Activated naive CD4-positive, alpha-beta T cell treated with anti-CD3 and anti-CD28 coated beads, Interleukin-2, amount 50 U/mL, for 16 hours (primary cell): ENCODE results near the gene AQP12B.

Experiments used
- DNase-seq: peaks from one replicate; pipeline ENCODE4 v3.0.0-alpha.2; 2020

AQP12B gene

DNA sequence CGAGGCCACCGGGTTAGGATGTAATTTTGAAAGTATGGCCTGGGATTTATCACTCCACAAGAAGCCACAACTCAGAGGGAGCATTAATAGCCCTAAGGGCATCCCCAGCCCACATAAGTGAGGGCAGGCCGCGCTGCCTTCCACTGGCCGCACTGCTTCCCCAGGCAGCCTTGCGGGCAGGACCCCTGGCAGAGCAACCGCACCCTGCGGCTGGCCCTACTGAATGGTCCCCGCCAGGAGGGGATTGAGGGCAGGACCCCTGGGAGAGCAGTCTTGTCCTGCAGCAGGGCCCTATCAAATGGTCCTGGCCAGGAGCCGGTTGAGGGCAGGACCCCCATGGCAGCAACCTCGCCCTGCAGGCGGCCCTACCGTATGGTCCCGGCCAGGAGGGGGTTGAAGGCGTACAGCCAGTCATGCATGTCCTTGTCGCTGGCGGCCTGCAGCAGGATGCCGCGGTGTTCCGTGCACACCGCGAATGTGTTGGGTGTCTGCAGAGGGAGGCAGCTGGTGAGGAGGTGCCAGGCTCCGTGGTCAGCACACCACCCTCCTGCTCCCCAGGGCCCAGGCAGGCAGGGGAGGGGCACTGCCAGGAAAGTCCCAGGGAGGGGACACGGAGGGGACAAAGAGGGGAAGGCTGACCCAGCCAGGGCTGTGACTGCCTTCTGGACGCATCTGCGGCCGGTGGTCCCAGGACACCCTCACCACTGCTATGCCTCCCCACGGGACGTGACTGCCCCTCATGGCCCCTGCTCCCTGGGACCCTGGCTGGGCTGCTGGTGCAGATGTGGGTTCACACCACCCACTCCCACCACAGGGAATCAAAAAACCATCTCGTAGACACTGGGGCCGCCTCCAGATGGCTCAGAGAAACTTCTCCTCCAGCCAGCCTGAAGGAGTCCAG, 35.2 kb upstream of the AQP12B start:
- no peak for DNase-seq

DNA sequence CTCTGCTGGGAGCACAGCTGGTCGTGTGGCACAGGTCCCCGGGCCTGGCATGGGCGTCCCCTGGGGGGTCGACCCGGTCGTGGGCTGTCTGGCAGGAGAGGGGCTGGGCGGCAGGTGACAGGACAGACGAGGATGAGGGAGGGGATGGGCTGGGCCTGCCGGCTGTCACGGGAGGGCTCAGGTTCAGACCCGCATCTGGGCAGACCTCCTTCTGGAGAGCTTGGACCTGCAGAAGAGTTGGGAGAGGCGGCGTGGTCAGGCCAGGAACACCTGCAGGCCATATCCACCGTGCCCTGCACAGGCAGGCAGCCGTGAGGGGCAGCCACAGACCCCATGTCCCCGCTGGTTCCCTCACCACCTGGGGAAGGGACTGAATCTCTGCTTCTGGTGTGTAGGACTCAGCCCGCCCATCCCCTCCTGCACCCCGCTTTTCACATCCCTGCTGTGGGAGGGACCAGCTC, 34.5 kb upstream of the AQP12B start:
- no peak for DNase-seq

- no peak for DNase-seq
These were observed 33.6 kb upstream of the AQP12B start for GRCh38 chr2:240716130-240716798.

- no peak for DNase-seq
These were observed 32.4 kb upstream of the AQP12B start for GRCh38 chr2:240714747-240715725.

DNA sequence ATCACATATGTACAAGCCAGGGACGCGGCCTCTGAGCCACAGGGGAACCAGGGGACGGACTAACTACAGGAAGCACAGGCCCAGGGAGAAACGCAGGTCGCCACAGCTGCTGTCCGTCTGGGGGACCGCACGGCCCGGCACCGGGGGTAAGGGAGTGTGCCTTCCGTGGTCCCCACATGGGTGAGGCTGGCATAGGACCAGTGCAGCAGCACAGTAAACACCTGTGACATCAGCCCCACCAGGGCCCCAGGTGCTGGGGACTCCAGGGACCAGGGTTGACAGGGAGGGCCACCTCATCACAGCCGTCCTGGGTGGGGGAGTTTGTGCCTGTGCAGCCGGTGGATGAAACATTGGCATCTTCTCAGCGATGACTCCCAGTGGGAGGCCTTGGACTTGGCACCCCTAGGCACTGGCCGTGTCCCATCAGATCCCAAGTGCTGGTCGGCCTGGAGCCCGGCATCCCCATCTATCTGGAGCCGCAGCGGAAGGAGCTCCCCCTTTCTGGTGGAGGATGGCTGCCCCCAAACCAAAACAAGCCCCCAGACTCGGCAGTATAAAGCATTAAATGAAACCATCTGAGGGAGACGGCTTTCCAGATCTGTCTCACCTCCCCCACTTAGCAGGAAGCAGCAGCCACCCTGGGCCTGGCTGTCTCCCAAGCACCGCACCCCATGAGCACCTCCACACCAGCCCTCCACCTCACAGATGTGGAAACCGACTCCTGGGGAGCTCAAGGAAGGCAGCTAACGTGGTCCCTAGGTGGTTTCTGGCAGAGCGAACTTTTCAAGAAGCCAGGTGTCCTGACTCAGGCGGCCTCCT, 31.5 kb upstream of the AQP12B start:
- no peak for DNase-seq

DNA sequence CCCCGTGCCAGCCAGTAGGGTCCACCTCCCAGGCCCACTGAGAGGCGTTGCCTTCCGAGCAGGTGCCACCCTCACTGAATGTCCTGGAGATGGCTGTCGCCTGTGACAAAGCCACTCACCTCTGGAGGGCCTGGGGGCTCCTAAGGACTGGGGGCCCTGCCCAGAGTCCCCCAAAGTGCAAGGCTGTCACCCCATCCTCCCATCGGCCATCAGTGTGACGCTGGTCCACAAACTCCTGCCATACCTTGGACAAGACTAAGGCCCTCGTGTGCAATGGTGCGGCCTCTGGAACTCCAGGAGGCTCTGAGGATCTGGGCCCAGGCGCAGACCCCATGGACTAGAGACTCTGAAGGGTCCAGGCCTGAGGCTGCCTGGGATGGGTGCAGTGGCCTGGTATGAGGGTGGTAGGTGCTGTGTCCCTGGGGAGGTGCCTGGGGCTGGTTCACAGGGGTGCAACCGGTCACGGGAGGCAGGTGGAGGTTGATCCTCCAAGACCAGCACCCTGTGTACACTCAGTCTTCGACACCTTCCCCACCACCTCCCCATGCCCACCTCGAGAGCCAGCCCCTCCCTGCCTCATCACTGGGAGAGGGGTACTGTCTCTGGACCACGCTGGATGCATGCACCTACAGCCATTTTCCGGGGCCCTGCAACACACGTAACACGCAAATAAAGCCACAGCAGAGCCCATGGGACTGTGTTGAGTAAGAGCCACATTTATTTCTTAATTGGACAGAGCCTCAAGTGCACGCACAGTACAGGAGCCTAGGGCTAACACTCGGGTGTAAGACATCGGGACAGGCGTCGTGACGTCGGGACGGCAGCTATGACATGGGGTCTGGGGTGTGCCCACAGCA, 30.6 kb upstream of the AQP12B start:
- no peak for DNase-seq

GRCh38 chr2:240712121-240712520, 29.4 kb upstream of the AQP12B start:
- no peak for DNase-seq

GRCh38 chr2:240711701-240712100, 29.0 kb upstream of the AQP12B start:
- DNase-seq = no peak

DNA sequence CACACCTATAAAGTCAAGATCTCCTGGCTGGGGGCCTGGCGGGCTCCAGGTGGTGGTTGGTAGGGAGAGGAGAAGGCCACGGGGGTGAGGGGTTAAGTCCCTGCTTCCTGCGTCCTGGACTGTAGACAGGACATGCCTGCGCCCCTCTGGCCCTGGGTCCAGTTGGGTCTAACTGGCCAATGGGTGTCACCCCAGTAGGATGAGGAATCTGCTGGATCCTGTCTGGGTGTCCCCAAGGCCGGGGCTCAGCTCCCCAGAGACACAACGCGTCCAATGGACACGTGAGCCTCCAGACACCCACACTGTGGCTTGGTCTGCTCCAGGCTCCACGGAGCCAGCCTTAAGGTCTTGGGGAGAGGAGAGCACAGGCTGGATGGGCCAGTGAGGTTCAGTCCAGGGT, 28.6 kb upstream of the AQP12B start:
- DNase-seq = no peak

- no peak for DNase-seq
These were observed 25.8 kb upstream of the AQP12B start for GRCh38 chr2:240708457-240708856.

DNA sequence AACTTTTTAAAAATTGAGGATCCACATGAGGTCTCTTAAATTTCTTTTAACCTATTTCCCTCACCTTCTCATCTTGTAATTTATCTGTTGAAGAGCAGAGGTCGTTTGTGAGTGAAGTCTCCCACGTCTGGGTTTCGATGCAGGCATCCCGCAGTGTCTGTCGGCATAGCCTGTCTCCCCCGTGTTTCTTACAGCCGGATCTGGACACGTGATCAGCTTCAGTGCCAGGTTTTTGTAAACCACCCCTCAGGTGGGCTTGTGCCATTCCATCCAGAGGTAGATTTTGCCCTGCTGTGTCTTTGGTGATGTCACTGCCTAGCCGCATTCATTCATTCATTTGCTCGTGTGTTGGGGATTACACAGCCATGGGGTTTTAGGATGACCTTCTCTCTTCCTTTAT, 25.1 kb upstream of the AQP12B start:
- no peak for DNase-seq

- DNase-seq = no peak
These were observed 24.5 kb upstream of the AQP12B start for GRCh38 chr2:240707043-240707756.

DNA sequence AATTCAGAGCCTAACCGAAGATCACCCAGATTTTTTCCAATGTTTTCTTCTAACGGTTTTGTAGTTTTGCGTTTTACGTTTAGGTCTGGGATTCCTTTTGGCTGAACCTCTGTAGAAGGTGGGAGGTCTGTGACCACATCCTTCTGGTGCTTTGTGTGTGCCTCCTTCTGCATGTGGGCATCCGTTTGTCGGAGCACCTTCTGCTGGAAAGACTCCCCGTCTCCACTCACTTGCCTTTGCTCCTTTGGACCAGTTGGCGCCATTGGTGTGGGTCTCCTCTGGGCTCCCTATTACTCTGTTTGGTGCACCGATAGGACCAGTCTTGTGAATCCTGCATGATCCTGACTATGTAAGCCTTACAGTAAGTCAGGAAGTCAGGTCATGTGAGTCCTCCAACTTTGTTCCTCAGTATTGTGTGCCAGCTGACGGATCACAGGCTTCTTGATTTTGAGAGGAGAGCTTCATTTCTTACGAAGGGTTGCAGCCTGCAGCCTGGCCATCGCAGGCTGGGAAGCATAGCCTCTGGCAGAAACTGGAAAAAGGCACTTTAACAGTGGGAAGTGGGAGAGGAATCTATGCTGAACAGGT, 22.6 kb upstream of the AQP12B start:
- no peak for DNase-seq

DNA sequence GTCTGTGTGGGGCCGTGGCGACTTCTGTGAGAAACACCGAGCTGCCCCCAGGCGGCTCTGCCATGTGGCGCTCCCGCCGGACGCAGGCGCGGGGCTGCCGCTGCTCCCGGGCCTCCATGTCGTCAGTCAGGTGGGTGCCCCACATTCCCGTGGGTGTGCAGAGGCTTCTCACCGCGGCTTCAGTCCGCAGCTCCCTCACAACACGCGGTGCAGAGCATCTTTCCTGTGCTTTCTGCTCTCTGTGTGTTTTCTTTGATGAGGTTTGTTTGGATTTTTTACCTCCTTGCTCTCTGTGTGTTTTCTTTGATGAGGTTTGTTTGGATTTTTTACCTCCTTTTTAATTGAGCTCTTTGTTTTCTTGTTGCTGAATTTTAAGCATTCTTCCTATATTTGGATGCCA, 22.0 kb upstream of the AQP12B start:
- DNase-seq = peak; percentile 50

DNA sequence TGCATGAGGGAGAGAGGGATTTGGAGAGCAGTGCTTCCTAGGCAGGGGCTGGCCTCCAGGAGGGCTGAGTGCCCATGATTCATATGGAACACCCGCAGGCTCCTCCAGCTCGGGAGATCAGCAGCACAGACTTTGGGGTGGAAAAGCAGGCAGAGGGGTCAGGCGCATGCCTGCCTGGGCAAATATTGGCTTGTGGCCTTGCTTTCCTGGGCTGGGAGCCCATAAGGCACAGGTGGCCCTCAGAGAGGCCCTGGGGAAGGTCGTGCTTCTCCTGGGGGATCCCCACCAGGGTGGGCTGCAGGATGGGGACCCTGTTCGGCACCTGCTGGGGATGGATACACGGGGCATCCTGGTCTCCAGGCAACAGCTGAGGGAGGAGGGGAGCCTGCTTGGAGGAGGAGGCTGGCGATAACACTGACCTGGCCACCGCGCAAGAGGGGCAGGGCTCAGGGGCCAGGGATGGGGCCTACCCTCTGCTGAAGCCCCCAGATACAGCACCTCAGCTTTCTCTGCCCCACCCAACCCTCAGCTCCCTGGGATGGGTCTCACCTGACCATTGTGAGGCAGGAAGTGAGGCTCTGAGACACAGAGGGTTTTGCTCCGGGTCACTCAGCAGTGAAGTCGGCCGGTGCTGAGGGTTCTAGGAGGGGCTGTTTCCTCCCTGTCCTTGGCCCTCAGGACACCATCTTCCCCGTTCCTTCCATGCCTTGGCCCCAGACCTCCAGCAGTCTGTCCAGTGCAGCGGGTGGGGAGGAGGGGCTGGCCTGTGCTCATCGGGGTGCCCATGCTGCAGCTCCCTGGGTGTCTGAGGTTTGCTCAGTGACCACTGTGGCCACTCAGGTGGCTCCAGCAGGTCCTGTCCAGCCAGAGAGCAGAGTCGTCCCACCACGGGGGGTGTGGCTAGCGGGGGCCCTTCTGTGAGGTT, 21.0 kb upstream of the AQP12B start:
- no peak for DNase-seq

GRCh38 chr2:240702640-240703011, 19.9 kb upstream of the AQP12B start:
- no peak for DNase-seq

- DNase-seq = no peak
These were observed 19.3 kb upstream of the AQP12B start for GRCh38 chr2:240701736-240702639.
